ENCODE data around the gene SERP1. TPM values are rescaled to one million over a fixed set of nuclear protein-coding genes. Genes with fewer than 3 reads are reported as not detected.

Gene SERP1
- polyA plus RNA-seq, 1 of the 3 experiments (the other 2 are of a cell fraction): 77.4 TPM

DNA sequence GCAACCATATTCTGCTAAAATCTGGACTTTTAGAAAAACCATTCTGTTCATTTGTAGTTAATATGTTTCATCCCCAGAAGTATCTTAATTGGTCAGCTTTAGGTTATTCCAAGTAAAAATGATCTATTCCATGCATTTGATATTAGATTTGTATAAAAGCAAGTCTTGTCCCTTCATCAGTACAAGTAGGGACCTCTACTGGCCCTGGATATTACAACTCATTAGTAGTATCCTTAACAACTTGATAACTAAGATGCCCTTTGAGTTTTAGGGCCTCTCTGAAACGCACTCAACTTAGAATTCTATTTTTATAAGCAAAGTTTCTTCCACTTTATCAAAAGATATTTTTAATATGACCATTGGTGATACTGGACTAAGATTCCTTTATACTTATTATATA, 31.6 kb upstream of the SERP1 start:
- Histone ChIP-seq H4K20me1 (ENCODE audit: insufficient read depth) (no peaks in the 10 kb centered on the region), H3F3A (replicated peaks; ENCODE audit: insufficient read depth) (peaks cover 14% of the 10 kb centered on the region), H3K27me3 (ENCODE audit: insufficient read depth) (no peaks in the 10 kb centered on the region), H2AFZ (ENCODE audit: low read depth) (no peak overlapping the region), H3K9me3 (no peaks in the 10 kb centered on the region), H3K27ac (ENCODE audit: low read depth in 2 of 2, low read length in 1 of 2) (no peak overlapping the region), H3K4me2 (no peak overlapping the region), H3K79me2 (ENCODE audit: insufficient read depth) (peaks cover 12% of the 10 kb centered on the region; the same call in 1 of the 2 replicates), H3K36me3 (replicated peaks in 1 of 2; ENCODE audit: control insufficient read depth in 1 of 2, insufficient read depth in 2 of 2, low read length in 1 of 2) (peaks cover 51 to 71% of the 10 kb centered on the region in 2 experiments), H3K9ac (no peak overlapping the region), H3K9me2 (no peaks in the 10 kb centered on the region), H3K4me1 (ENCODE audit: control insufficient read depth in 1 of 2, insufficient read depth in 2 of 2, low read depth in 1 of 2, low read length in 1 of 2) (no peaks in the 10 kb centered on the region), H3K4me3 (ENCODE audit: low read depth in 2 of 2, low read length in 1 of 2) (no peak overlapping the region)
- CTCF ChIA-PET: interaction anchor here (1.6 kb wide), 1 partner anchor 21 kb away, joined by 5 read pairs; no protein-coding TSS in a partner anchor
- TF ChIP-seq CTCF (IDR thresholded peaks at IDR 0.05): 0 out of 2 replicates have a peak, but pooled peaks have one; percentile 28
- no peak for TF ChIP-seq IRF3 (IDR thresholded peaks at IDR 0.05; ENCODE audit: low read depth, low read length)
- no peak for DNase-seq
- WGBS (ENCODE audit: low lambda C conversion rate): 97% methylated on average over 1 of the region's 1 CpG
- POLR2A ChIA-PET: no interaction called here

GRCh38 chr3:150567328-150567727, 21.0 kb upstream of the SERP1 start:
- WGBS (ENCODE audit: low lambda C conversion rate): 53% methylated on average over 1 of the region's 1 CpG
- H3K36me3 ChIP-seq (replicated peaks in 1 of 2; ENCODE audit: control insufficient read depth in 1 of 2, insufficient read depth in 2 of 2, low read length in 1 of 2): peaks cover 74 to 76% of the 10 kb centered on the region in 2 experiments
- no peaks in the 10 kb centered on the region for H3K9me2 ChIP-seq
- peak overlapping the region in 1 of 2 experiments; percentile 29; a peak in 1 of 4 replicates for H3K27ac ChIP-seq (ENCODE audit: low read depth in 2 of 2, low read length in 1 of 2)
- CTCF ChIA-PET: interaction anchor here (1.1 to 1.6 kb wide), 3 partner anchors 11 to 39 kb away, joined by 3 to 4 read pairs (median 3); no protein-coding TSS in a partner anchor
- no peaks in the 10 kb centered on the region for H3K9me3 ChIP-seq
- TF ChIP-seq TCF12 (IDR thresholded peaks at IDR 0.05) (no peak), FOXM1 (IDR thresholded peaks at IDR 0.05; ENCODE audit: low read depth) (no peak), REST (IDR thresholded peaks at IDR 0.05; ENCODE audit: low read depth, low read length) (no peak), POLR2AphosphoS5 (IDR thresholded peaks at IDR 0.05; ENCODE audit: low read depth, low read length) (no peak), FOSL2 (IDR thresholded peaks at IDR 0.05; ENCODE audit: borderline replicate concordance, low read depth) (no peak), PBX3 (IDR thresholded peaks at IDR 0.05) (no peak), RXRA (IDR thresholded peaks at IDR 0.05; ENCODE audit: borderline replicate concordance, low read depth) (no peak), SMC3 (IDR thresholded peaks at IDR 0.05; ENCODE audit: low read depth, low read length) (no peak), NFIC (IDR thresholded peaks at IDR 0.05; ENCODE audit: borderline replicate concordance) (no peak)
- H3K9ac ChIP-seq: no peak overlapping the region
- H2AFZ ChIP-seq (ENCODE audit: low read depth): no peak overlapping the region
- no peaks in the 10 kb centered on the region; a peak in 1 of 4 replicates for H3K4me1 ChIP-seq (ENCODE audit: control insufficient read depth in 1 of 2, insufficient read depth in 2 of 2, low read depth in 1 of 2, low read length in 1 of 2)
- DNase-seq: no peak
- no peaks in the 10 kb centered on the region for H3K27me3 ChIP-seq (ENCODE audit: insufficient read depth)
- peaks cover 13% of the 10 kb centered on the region for H3F3A ChIP-seq (replicated peaks; ENCODE audit: insufficient read depth)
- POLR2A ChIA-PET: interaction anchor here (1.2 kb wide), 1 partner anchor 27 kb away, joined by 3 read pairs; no protein-coding TSS in a partner anchor
- no peaks in the 10 kb centered on the region for H4K20me1 ChIP-seq (ENCODE audit: insufficient read depth)
- H3K4me3 ChIP-seq (ENCODE audit: low read depth in 2 of 2, low read length in 1 of 2): no peak overlapping the region
- no peak overlapping the region for H3K4me2 ChIP-seq
- no peaks in the 10 kb centered on the region for H3K79me2 ChIP-seq (ENCODE audit: insufficient read depth)
